Activated CD8-positive, alpha-beta memory T cell treated with anti-CD3 and anti-CD28 coated beads for 24 hours (primary cell): Measurements from ENCODE around the gene ASB18.

Source experiments
- DNase-seq: peaks from one replicate; pipeline ENCODE4 v3.0.0-alpha.2; 2020

Gene ASB18

DNA sequence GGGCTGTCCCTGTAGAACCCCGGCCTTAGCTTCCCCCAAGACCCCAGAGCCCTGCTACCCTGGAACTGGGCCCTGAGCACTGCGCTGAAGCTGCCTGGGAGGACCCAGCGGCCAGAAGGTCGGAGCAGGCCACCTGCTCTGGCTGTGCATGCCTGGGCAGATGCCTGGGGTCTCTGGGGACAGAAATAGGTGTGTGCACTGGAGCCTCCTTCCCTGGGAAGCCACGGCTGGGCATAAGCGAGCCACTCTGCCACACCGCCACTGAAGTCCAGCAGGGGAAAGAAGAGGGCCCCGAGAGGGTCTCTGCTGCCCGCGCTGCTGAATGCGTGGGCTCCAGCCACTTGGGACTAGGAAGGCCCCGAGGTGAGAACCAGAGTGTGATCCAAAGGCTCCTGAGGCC lies 102.7 kb downstream of the ASB18 start:
- DNase-seq = no peak

DNA sequence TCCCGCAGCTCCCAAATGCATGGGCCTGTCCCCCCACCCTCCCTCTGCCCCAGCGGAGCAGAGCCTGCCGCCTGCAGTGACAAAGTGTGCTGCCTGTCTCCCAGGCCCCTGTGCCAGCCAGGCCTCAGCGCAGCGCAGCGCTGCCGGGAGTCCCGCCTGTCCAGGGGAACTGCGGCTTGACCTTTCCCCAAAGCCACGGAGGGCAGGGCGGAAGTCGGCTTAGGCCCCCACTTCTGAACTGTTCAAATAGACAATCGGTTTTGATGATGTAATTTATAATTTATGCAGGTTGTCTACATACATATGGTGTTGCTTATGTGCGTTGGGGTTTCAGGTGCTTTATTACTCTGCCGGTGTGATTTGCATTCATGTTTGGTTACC lies 103.1 kb downstream of the ASB18 start:
- DNase-seq = no peak

DNA sequence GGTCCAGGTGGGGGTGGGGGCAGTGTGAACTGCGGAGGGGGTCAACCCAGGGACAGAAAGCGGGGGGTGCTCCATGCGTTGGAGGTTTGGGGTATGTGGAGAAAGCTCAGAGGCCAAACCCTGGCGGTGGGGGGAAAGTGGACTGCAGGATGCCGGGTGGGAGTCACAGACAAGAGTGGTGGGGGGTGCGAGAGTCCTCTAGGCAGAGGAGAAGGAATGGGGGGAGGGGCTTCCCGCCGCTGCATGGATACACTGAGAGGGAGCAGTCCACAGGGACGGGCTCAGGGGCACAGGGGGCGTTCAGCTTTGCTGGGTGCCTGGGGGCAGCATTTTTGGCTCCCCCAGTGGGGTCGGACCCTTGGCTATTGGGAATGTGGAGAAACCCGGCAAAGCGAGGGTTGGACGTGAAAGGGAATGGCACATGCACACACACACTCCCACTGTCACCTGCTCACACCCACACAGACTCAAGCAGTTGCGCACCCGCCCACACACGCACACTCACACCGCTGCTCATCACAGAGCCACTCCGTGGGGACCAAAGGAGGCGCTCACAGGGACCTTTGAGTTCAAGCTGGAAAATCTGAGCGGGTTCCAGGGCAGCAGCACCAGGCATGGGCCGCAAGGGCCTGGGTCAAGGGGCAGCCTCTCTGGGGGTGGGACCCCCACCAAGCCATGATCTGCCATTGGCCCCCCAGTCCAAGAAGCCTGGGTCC lies 103.7 kb downstream of the ASB18 start:
- DNase-seq = no peak

GRCh38 chr2:236159778-236160170 lies 104.4 kb downstream of the ASB18 start:
- DNase-seq = no peak

DNA sequence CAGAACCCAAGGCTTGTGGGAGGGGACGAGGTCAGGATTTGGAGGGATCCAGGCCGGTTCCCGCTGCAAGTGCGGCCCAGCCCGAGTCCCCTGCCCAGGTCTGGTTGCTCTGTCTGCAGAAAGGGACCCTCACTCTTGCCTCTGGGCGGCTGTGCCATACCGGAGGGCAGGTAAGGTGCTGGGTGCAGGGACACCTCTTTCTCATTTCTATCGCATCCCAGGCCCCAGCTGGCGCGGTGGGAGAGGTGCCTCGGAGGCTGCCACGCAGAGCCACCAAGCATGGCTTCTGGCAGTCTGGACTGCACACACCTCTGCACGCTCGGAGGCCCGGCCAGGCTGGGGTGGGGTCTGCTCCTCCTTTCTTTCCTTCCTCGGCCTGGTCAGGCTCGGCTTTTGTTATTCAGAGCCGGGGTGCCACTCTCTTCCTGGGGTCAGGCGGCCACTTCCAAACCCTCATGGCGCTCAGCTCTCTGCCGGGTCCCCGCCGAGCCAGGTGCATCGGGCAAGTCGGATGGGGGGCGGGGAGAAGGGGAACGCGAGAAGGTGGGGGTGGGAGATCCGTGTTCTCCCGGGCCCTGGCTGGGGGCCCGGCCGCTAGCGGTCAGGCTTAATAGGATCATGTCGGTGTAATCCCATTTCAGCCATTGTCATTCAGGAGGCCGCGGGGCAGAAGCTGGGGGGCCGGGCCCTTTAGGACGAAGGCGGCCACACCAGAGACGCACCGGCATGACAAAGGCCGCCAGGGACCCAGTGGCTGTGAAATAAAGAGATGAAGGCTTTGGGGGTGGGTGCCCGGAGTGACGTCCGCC lies 105.0 kb downstream of the ASB18 start:
- DNase-seq = no peak

- DNase-seq = no peak
Observed at GRCh38 chr2:236157815-236158498, 106.2 kb downstream of the ASB18 start.

DNA sequence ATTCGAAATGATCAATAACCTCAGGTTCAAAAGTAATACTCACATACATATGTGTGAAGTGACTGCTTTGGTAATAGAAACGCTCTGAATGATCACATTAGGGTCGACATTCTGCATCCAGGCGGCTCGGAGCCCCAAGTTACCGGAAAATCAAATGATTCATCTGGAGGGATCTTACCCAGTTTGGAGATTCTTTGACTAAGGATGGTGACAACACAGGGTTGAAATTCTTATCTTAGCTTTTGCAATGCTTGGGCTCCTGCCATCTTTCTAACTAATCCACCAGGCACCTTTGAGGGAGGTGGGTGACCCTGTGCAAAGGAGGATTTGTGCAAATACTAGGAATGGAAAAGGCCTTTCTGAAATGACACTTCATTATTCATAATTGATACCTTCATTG lies 106.8 kb downstream of the ASB18 start:
- DNase-seq = no peak

DNA sequence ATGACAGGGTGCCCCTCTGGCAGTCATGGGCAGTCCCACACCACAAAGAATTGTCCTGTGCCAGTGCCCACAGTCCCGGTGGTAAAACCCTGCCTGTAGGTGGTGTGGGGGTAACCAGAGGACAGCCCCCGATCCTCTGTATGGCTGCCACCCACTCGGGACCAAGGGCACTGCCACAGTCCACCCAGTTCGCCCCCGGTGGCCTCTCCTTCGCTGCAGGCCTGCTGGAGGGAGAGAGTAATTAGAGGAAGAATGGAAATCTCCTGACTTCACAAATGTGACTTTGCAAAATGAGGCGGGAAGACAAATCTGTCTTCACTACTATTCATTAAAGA lies 107.4 kb downstream of the ASB18 start:
- no peak for DNase-seq

GRCh38 chr2:236156095-236156859 lies 107.9 kb downstream of the ASB18 start:
- no peak for DNase-seq

- DNase-seq = no peak
Observed at GRCh38 chr2:236155406-236155805, 108.8 kb downstream of the ASB18 start.

DNA sequence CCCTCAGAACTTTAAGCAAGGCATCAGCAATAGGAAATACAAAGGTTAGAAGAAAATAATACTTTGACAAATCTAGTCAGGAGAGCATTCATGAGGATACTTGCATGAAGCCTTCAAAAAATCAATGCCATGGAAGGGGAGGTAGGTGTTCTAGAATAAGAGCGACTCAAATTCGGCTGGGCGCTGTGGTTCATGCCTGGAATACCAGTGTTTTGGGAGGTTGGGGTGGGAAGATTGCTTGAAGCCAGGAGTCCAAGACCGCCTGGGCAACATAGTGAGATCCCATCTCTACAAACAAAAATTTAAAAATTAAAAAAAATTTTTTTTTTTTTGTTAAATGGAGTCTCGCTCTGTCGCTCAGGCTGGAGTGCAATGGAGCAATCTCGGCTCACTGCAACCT lies 117.8 kb downstream of the ASB18 start:
- DNase-seq = no peak

DNA sequence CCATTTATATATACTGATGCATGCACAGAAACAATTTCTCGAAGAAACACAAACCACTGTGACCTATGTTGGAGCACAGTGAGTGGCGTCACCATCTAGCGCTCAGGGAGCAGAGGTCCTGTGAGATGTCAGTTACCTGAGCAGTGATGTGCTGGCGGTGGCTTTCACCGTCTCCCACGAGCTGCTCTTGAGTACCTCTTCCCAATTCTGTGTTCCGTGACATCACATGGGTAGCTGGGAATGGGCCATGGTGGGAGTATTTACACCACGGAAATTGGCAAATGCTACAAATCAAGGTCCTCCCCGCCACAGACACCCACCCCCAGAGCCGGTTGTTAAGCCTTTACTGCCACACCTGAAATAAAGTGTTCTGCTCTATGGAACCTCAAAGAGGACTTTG lies 120.4 kb downstream of the ASB18 start:
- no peak for DNase-seq
